Endothelial cell of umbilical vein (primary cell): ENCODE measurements around the gene FUT3. TPM values are rescaled to one million over a fixed set of nuclear protein-coding genes. Genes with fewer than 3 reads are reported as not detected.

ENCODE experiments used
- BruUV-seq: library from RNA; stranded (reverse); fragments of 400-500 nt; replicated peaks from 2 replicates; lab custom pipeline; 2021; lab: Mats Ljungman, UMichigan
- CTCF ChIA-PET: fragments of 300-600, 350-600 bp; sonication (Branson Sonifier 250); formaldehyde crosslinking; loops from one replicate; lab custom pipeline; 2021; ENCODE audit warnings: antibody characterized with exemption, inconsistent platforms; lab: Charles Lee
- POLR2A ChIA-PET: fragments of 300-600, 350-600 bp; sonication (Branson Sonifier 250); formaldehyde crosslinking; loops from one replicate; lab custom pipeline; 2021; ENCODE audit warnings: antibody characterized with exemption, inconsistent platforms; lab: Charles Lee
- DNase-seq: peaks from one replicate; pipeline ENCODE4 v3.0.0-alpha.2; 2011; ENCODE audit warnings: low read depth, low spot score
- FAIRE-seq: peaks from 2 replicates; lab custom pipeline; 2011; peaks lifted over from hg19 to GRCh38; lab: Jason Lieb, UNC
- H2AFZ ChIP-seq: 2 replicates; pipeline ENCODE4 v1.6.0; 2012; ENCODE audit warnings: low read depth, low read length, control low read depth, inconsistent platforms
- H3K27ac ChIP-seq: 2 replicates; pipeline ENCODE4 v1.5.1; 2011; ENCODE audit warnings: low read depth, mild to moderate bottlenecking, control low read depth, low read length, moderate library complexity; ENCODE audit not compliant: insufficient read depth
- H3K27me3 ChIP-seq, 2 experiments: 2 replicates each; pipeline versions ENCODE4 v1.6.0 to v1.6.1; 2011; ENCODE audit warnings: low read length in 2 of 2, mixed read lengths in 1 of 2; ENCODE audit not compliant: control insufficient read depth in 2 of 2, insufficient read depth in 2 of 2
- H3K36me3 ChIP-seq, 2 experiments: 2 replicates in 1 of 2; 3 replicates in 1 of 2; pipeline ENCODE4 v1.5.1; 2011; ENCODE audit warnings: low read length in 2 of 2, mild to moderate bottlenecking in 1 of 2, moderate library complexity in 1 of 2; ENCODE audit not compliant: control insufficient read depth in 2 of 2, insufficient read depth in 2 of 2; ENCODE audit errors: extremely low read depth in 1 of 2
- H3K4me1 ChIP-seq: 3 replicates; pipeline ENCODE4 v1.5.1; 2011; ENCODE audit warnings: mild to moderate bottlenecking, low read length; ENCODE audit not compliant: control insufficient read depth, insufficient read depth; ENCODE audit errors: extremely low read depth
- H3K4me2 ChIP-seq: 2 replicates; pipeline ENCODE4 v1.6.1; 2011; ENCODE audit warnings: low read length, control low read depth, mixed read lengths; ENCODE audit not compliant: insufficient read depth
- H3K4me3 ChIP-seq, 3 experiments: fragments of 200-600 bp in 1 of 3; sonication (generic), shearing (Covaris generic) in 1 of 3; replicated peaks in 1 of 3; 2 replicates each; pipeline ENCODE4 v1.5.1; 2011 to 2016; ENCODE audit warnings: control low read depth in 3 of 3, low read length in 3 of 3, mild to moderate bottlenecking in 2 of 3, inconsistent platforms in 1 of 3, low read depth in 1 of 3, moderate library complexity in 1 of 3; ENCODE audit not compliant: insufficient read depth in 1 of 3
- H3K79me2 ChIP-seq: 2 replicates; pipeline ENCODE4 v1.6.0; 2012; ENCODE audit warnings: low read length, inconsistent platforms; ENCODE audit not compliant: control insufficient read depth, insufficient read depth
- H3K9ac ChIP-seq: replicated peaks from 2 replicates; pipeline ENCODE3; 2011; ENCODE audit warnings: low read length, control low read depth; ENCODE audit not compliant: insufficient read depth; ENCODE audit errors: extremely low read depth
- H3K9me1 ChIP-seq: replicated peaks from 3 replicates; pipeline ENCODE4 v1.6.0; 2011; ENCODE audit warnings: mild to moderate bottlenecking, low read length; ENCODE audit not compliant: control insufficient read depth, insufficient read depth; ENCODE audit errors: extremely low read depth
- H3K9me3 ChIP-seq: replicated peaks from 2 replicates; pipeline ENCODE4 v1.5.1; 2012; ENCODE audit warnings: low read length, inconsistent platforms; ENCODE audit not compliant: control insufficient read depth, insufficient read depth
- H4K20me1 ChIP-seq: replicated peaks from 2 replicates; pipeline ENCODE3; 2011; ENCODE audit warnings: mild to moderate bottlenecking, low read length; ENCODE audit not compliant: control insufficient read depth, insufficient read depth; ENCODE audit errors: extremely low read depth
- CTCF ChIP-seq, 2 donors: IDR thresholded peaks; 1 replicate in 1 of 2; 2 replicates in 1 of 2; pipeline ENCODE4 v1.5.1; 2011; ENCODE audit warnings: low read length in 2 of 2, mild to moderate bottlenecking in 2 of 2, moderate library complexity in 2 of 2, control low read depth in 1 of 2, inconsistent platforms in 1 of 2, low read depth in 1 of 2; ENCODE audit not compliant: insufficient read depth in 1 of 2; ENCODE audit errors: extremely low read depth in 1 of 2
- EZH2 ChIP-seq: IDR thresholded peaks from 2 replicates; pipeline ENCODE4 v1.6.1; 2012; ENCODE audit warnings: borderline replicate concordance, low read depth, mild to moderate bottlenecking, moderate library complexity, low read length, inconsistent platforms; ENCODE audit not compliant: severe bottlenecking
- FOS ChIP-seq: IDR thresholded peaks from 2 replicates; pipeline ENCODE4 v1.6.1; 2011; ENCODE audit warnings: mild to moderate bottlenecking, low read length, moderate library complexity, borderline replicate concordance; ENCODE audit not compliant: insufficient read depth
- GATA2 ChIP-seq: IDR thresholded peaks from 2 replicates; pipeline ENCODE4 v1.7.0; 2011; ENCODE audit warnings: low read depth, mild to moderate bottlenecking, moderate library complexity, mixed read lengths, low read length; ENCODE audit not compliant: insufficient read length, insufficient read depth
- JUN ChIP-seq: IDR thresholded peaks from 2 replicates; pipeline ENCODE4 v1.6.1; 2011; ENCODE audit warnings: borderline replicate concordance, low read depth; ENCODE audit not compliant: insufficient read length, insufficient read depth
- MAX ChIP-seq: IDR thresholded peaks from 2 replicates; pipeline ENCODE4 v1.6.1; 2011; ENCODE audit not compliant: insufficient read depth, insufficient read length
- MYC ChIP-seq: IDR thresholded peaks from one replicate; pipeline ENCODE4 v1.6.1; 2011; ENCODE audit warnings: mild to moderate bottlenecking, low read depth, low read length
- POLR2A ChIP-seq: IDR thresholded peaks from 2 replicates; pipeline ENCODE4 v1.6.1; 2012; ENCODE audit warnings: low read depth, mild to moderate bottlenecking, control low read depth, low read length
- POLR2AphosphoS5 ChIP-seq: IDR thresholded peaks from 2 replicates; pipeline ENCODE4 v1.6.1; 2012; ENCODE audit warnings: low read depth, mild to moderate bottlenecking, control low read depth, low read length, moderate library complexity; ENCODE audit not compliant: insufficient read depth
- dilution Hi-C: fragments of 300-500 bp; cut with MboI; formaldehyde crosslinking; loops from one replicate; pipeline ENCODE4 v1.15.0; 2019; ENCODE audit warnings: low sequenced_read_pairs; ENCODE audit not compliant: extremely low pct_ligation_motif_present
- intact Hi-C: fragments of 100-400 bp; cut with micrococcal nuclease; formaldehyde crosslinking; loops from one replicate; pipeline ENCODE4 v1.10.0; 2022
- polyA plus RNA-seq, 4 experiments: library from polyadenylated mRNA; depleted of rRNA in 3 of 4; stranded (reverse) in 3 of 4; unstranded in 1 of 4; fragments of >200 nt; gene quantifications; 2 replicates each; pipeline versions ENCODE4 v1.2.1 to v1.2.3, GENCODE V29; 2011 to 2012; ENCODE audit warnings: missing spikeins in 1 of 4
- total RNA-seq: library from RNA; stranded (reverse); gene quantifications from 2 replicates; pipeline ENCODE4 v1.2.3, GENCODE V29; 2021

The FUT3 gene
- total and polyA plus RNA-seq, 2 donors (not counting 3 experiments of a cell fraction or from before 2014, with no cell fraction given) = not detected

- DNase-seq (no peak), FAIRE-seq (no peak)
- H3K9ac ChIP-seq = no peak overlapping the region
- H3K79me2 ChIP-seq = no peaks in the 10 kb centered on the region
- no TSS peak for BruUV-seq
- H3K4me1 ChIP-seq = peaks cover 5% of the 10 kb centered on the region
- no peak overlapping the region for H2AFZ ChIP-seq
- no peak overlapping the region for H3K4me2 ChIP-seq
- no peaks in the 10 kb centered on the region for H3K9me3 ChIP-seq
- ChIA-PET POLR2A (interaction anchor here (1.2 kb wide), 1 partner anchor 20 kb away, joined by 3 read pairs; no protein-coding TSS in a partner anchor), CTCF (interaction anchor here (0.6 to 1.2 kb wide), 4 partner anchors 20 to 214 kb away, joined by 3 to 6 read pairs (median 4); no protein-coding TSS in a partner anchor)
- H3K4me3 ChIP-seq = no peak overlapping the region
- no peak overlapping the region for H3K27ac ChIP-seq
- intact Hi-C loops (loop anchor here (10.0 kb wide), 1 partner anchor 177 kb away; no protein-coding TSS in a partner anchor), dilution Hi-C loops (no loop called here)
- no peaks in the 10 kb centered on the region for H3K36me3 ChIP-seq
- peaks cover 2 to 7% of the 10 kb centered on the region in 2 experiments for H3K27me3 ChIP-seq
- TF ChIP-seq MYC (no peak), GATA2 (no peak)
- H3K9me1 ChIP-seq = no peaks in the 10 kb centered on the region
- no peaks in the 10 kb centered on the region for H4K20me1 ChIP-seq
These were observed 43.0 kb downstream of the FUT3 start for GRCh38 chr19:5808120-5808816.

- no peak overlapping the region for H3K4me3 ChIP-seq
- dilution Hi-C loops = no loop called here
- DNase-seq (no peak), FAIRE-seq (no peak)
- peaks cover 5% of the 10 kb centered on the region for H3K4me1 ChIP-seq
- H2AFZ ChIP-seq = no peak overlapping the region
- H3K9ac ChIP-seq = no peak overlapping the region
- no peaks in the 10 kb centered on the region for H4K20me1 ChIP-seq
- no peaks in the 10 kb centered on the region for H3K9me3 ChIP-seq
- ChIA-PET POLR2A (no interaction called here), CTCF (interaction anchor here (0.7 to 1.3 kb wide), 4 partner anchors 9 to 216 kb away, joined by 3 to 10 read pairs (median 3); no protein-coding TSS in a partner anchor)
- no TSS peak for BruUV-seq
- no peaks in the 10 kb centered on the region for H3K36me3 ChIP-seq
- no peak overlapping the region for H3K4me2 ChIP-seq
- peaks cover 2 to 7% of the 10 kb centered on the region in 2 experiments for H3K27me3 ChIP-seq
- H3K27ac ChIP-seq = no peak overlapping the region
- no peaks in the 10 kb centered on the region for H3K9me1 ChIP-seq
- intact Hi-C loops = loop anchor here (10.0 kb wide), 1 partner anchor 178 kb away; no protein-coding TSS in a partner anchor
- TF ChIP-seq FOS (no peak), GATA2 (no peak), MAX (no peak), POLR2A (no peak), JUN (no peak), POLR2AphosphoS5 (no peak), MYC (no peak), EZH2 (no peak), CTCF (IDR thresholded peaks at IDR 0.05; ENCODE audit: extremely low read depth in 1 of 2, insufficient read depth in 1 of 2, low read depth in 1 of 2, low read length in 2 of 2) (no peak)
- no peaks in the 10 kb centered on the region for H3K79me2 ChIP-seq
These were observed 44.3 kb downstream of the FUT3 start for GRCh38 chr19:5806905-5807304.
